B cell (primary cell): ENCODE measurements around the gene HLA-DQA1. TPM values are rescaled to one million over a fixed set of nuclear protein-coding genes. Genes with fewer than 3 reads are reported as not detected.
A peak's percentile ranks its signal among the peaks of the same experiment; 100 is the strongest.

Experiments used
- ATAC-seq: fragments of 200-7000 bp; cut with Tn5 transposase; one replicate; pipeline ENCODE4 v1.10.0; 2021; ENCODE audit warnings: low read depth, mild to moderate bottlenecking, moderate number of reproducible peaks, moderate library complexity
- CTCF ChIA-PET: fragments of 350-600 bp; sonication (Branson Sonifier 250); formaldehyde crosslinking; loops from one replicate; lab custom pipeline; 2021; ENCODE audit warnings: antibody characterized with exemption, inconsistent platforms; lab: Charles Lee
- POLR2A ChIA-PET: fragments of 350-600 bp; sonication (Branson Sonifier 250); formaldehyde crosslinking; loops from one replicate; lab custom pipeline; 2021; ENCODE audit warnings: antibody characterized with exemption; lab: Charles Lee
- DNase-seq: peaks from one replicate; pipeline ENCODE4 v3.0.0; 2013
- H2AFZ ChIP-seq: 2 replicates; pipeline ENCODE4 v1.6.1; 2012; ENCODE audit warnings: mild to moderate bottlenecking, low read depth, low read length; ENCODE audit not compliant: insufficient read depth, poor library complexity, severe bottlenecking
- H3K27ac ChIP-seq, 2 donors: 1 replicate in 1 of 2; 2 replicates in 1 of 2; pipeline ENCODE4 v1.5.1; 2012 to 2013; ENCODE audit warnings: low read length in 2 of 2, mild to moderate bottlenecking in 2 of 2, moderate library complexity in 1 of 2
- H3K27me3 ChIP-seq, 4 experiments: fragments of 200-600 bp in 1 of 4; sonication (generic) in 1 of 4; replicated peaks in 1 of 4; 1 replicate in 2 of 4; 2 replicates in 2 of 4; pipeline versions ENCODE4 v1.6.1 to v1.7.0; 2013 to 2016; ENCODE audit warnings: low read length in 3 of 4, mild to moderate bottlenecking in 2 of 4, mixed read lengths in 1 of 4, moderate library complexity in 1 of 4; ENCODE audit not compliant: insufficient read depth in 4 of 4, control insufficient read depth in 3 of 4; ENCODE audit errors: control extremely low read depth in 1 of 4
- H3K36me3 ChIP-seq, 2 experiments: replicated peaks in 1 of 2; 1 replicate in 1 of 2; 2 replicates in 1 of 2; pipeline versions ENCODE4 v1.6.1 to v1.7.1; 2013; ENCODE audit warnings: low read length in 1 of 2; ENCODE audit not compliant: insufficient read depth in 2 of 2, control insufficient read depth in 1 of 2; ENCODE audit errors: control extremely low read depth in 1 of 2, extremely low read depth in 1 of 2
- H3K4me1 ChIP-seq, 2 donors: fragments of 200-600 bp in 1 of 2; sonication (generic) in 1 of 2; 1 replicate in 1 of 2; 2 replicates in 1 of 2; pipeline versions ENCODE4 v1.5.1 to v1.6.1; 2013 to 2017; ENCODE audit warnings: low read length in 2 of 2; ENCODE audit not compliant: control insufficient read depth in 2 of 2, insufficient read depth in 2 of 2
- H3K4me2 ChIP-seq: replicated peaks from 2 replicates; pipeline ENCODE3; 2012; ENCODE audit warnings: mild to moderate bottlenecking, low read depth, low read length; ENCODE audit not compliant: poor library complexity, severe bottlenecking
- H3K4me3 ChIP-seq, 5 experiments: fragments of 200-600 bp in 1 of 5; sonication (generic) in 1 of 5; 1 replicate in 3 of 5; 2 replicates in 2 of 5; pipeline versions ENCODE4 v1.5.1 to v1.7.0; 2011 to 2016; ENCODE audit warnings: low read length in 4 of 5, mild to moderate bottlenecking in 4 of 5, low read depth in 2 of 5, control low read depth in 1 of 5, moderate library complexity in 1 of 5; ENCODE audit not compliant: insufficient read depth in 1 of 5; ENCODE audit errors: control extremely low read depth in 1 of 5, extremely low read depth in 1 of 5
- H3K79me2 ChIP-seq: fragments of 200-600 bp; sonication (generic); one replicate; pipeline ENCODE4 v1.6.0; 2016; ENCODE audit warnings: low read length; ENCODE audit not compliant: control insufficient read depth, insufficient read depth
- H3K9ac ChIP-seq: fragments of 200-600 bp; sonication (generic); 2 replicates; pipeline ENCODE4 v1.6.1; 2017; ENCODE audit warnings: mild to moderate bottlenecking, low read length, moderate library complexity
- H3K9me3 ChIP-seq, 3 donors: one replicate each; pipeline versions ENCODE4 v1.6.1 to v1.7.1; 2013; ENCODE audit warnings: low read length in 2 of 3; ENCODE audit not compliant: control insufficient read depth in 2 of 3, insufficient read depth in 1 of 3; ENCODE audit errors: control extremely low read depth in 1 of 3
- H4K20me1 ChIP-seq: 2 replicates; pipeline ENCODE4 v1.6.0; 2012; ENCODE audit warnings: mild to moderate bottlenecking, low read length; ENCODE audit not compliant: insufficient read depth, control insufficient read depth, poor library complexity, severe bottlenecking
- H3K27ac Mint-ChIP-seq: one replicate; pipeline ENCODE4 v1.8.0; 2021; ENCODE audit warnings: mixed read lengths
- H3K27me3 Mint-ChIP-seq: one replicate; pipeline ENCODE4 v1.8.0; 2021; ENCODE audit warnings: mixed read lengths
- H3K4me1 Mint-ChIP-seq: one replicate; pipeline ENCODE4 v1.8.0; 2021; ENCODE audit warnings: mixed read lengths
- H3K4me3 Mint-ChIP-seq: one replicate; pipeline ENCODE4 v1.8.0; 2021; ENCODE audit warnings: mixed read lengths
- H3K9me3 Mint-ChIP-seq: one replicate; pipeline ENCODE4 v1.8.0; 2022; ENCODE audit warnings: mixed read lengths; ENCODE audit not compliant: insufficient read depth
- CTCF ChIP-seq: fragments of 200-600 bp; IDR thresholded peaks from one replicate; pipeline ENCODE4 v1.8.0; 2022; ENCODE audit warnings: antibody characterized with exemption, mild to moderate bottlenecking
- EZH2 ChIP-seq: IDR thresholded peaks from 2 replicates; pipeline ENCODE4 v1.6.1; 2012; ENCODE audit warnings: borderline replicate concordance, low read depth, mild to moderate bottlenecking, moderate library complexity, low read length; ENCODE audit not compliant: insufficient read depth, poor library complexity, severe bottlenecking
- WGBS: methylation state at CpG from one replicate; pipeline ENCODE4 v1.1.5; 2013; ENCODE audit warnings: missing lambda C conversion rate; ENCODE audit not compliant: insufficient coverage; 5-methylcytosine and 5-hydroxymethylcytosine counted together
- intact Hi-C: fragments of 100-400 bp; cut with micrococcal nuclease; formaldehyde crosslinking; loops from one replicate; pipeline ENCODE4 v1.10.0; 2022
- polyA plus RNA-seq: library from polyadenylated mRNA; depleted of rRNA; stranded (reverse); fragments of >200 nt; gene quantifications from 2 replicates; pipeline ENCODE4 v1.2.3, GENCODE V29; 2012
- total RNA-seq, 2 donors: library from RNA; stranded (reverse); fragments of 120-200 nt in 1 of 2; gene quantifications; 1 replicate in 1 of 2; 2 replicates in 1 of 2; pipeline versions ENCODE4 v1.2.3 to v1.2.4, GENCODE V29; 2013 to 2022

The HLA-DQA1 gene
- total and polyA plus RNA-seq, 2 donors (not counting 1 experiment from before 2014, with no cell fraction given), result 486 to 489 TPM

- peaks cover 62% of the 10 kb centered on the region for H3K4me1 Mint-ChIP-seq
- no peaks in the 10 kb centered on the region for H3K27me3 Mint-ChIP-seq
Observed at GRCh38 chr6:32607263-32607987, 29.8 kb upstream of the HLA-DQA1 start.

More at GRCh38 chr6:32607263-32607987, 29.8 kb upstream of the HLA-DQA1 start:
- H2AFZ ChIP-seq, result no peak overlapping the region
- H3K27ac ChIP-seq, result peak overlapping the region; percentile 99 to 100
- ChIA-PET POLR2A (interaction anchor here (1.1 kb wide), 1 partner anchor 59 kb away, joined by 3 read pairs; the partner anchor contains the start of gene HLA-DQB1), CTCF (no interaction called here)
- intact Hi-C loops, result loop anchor here (10.0 kb wide), 2 partner anchors 57 to 337 kb away; partner anchors contain the start of genes HLA-DMB and HLA-DQB1
- H3K9me3 ChIP-seq, result no peaks in the 10 kb centered on the region
- no peaks in the 10 kb centered on the region for H4K20me1 ChIP-seq
- H3K4me3 ChIP-seq, result no peak overlapping the region
- peak overlapping the region; percentile 30 for H3K9ac ChIP-seq
- H3K9me3 Mint-ChIP-seq, result peaks cover 2% of the 10 kb centered on the region
- H3K4me2 ChIP-seq, result peak overlapping the region; percentile 25
- no peaks in the 10 kb centered on the region for H3K36me3 ChIP-seq
- 25% methylated on average over 2 of the region's 4 CpGs for WGBS
- peak overlapping the region; percentile 99 for H3K27ac Mint-ChIP-seq
- ATAC-seq (no peak), DNase-seq (peak; percentile 73)
- H3K4me3 Mint-ChIP-seq, result peak overlapping the region; percentile 62
- TF ChIP-seq EZH2, result no peak
- no peak for TF ChIP-seq CTCF
- H3K4me1 ChIP-seq, result peaks cover 55 to 63% of the 10 kb centered on the region in 2 donors
- H3K27me3 ChIP-seq, result no peaks in the 10 kb centered on the region
- H3K79me2 ChIP-seq, result peaks cover 20% of the 10 kb centered on the region
